Smooth muscle cell (in vitro differentiated cells): ENCODE measurements around the gene PCDHGA5. TPM values are rescaled to one million over a fixed set of nuclear protein-coding genes. Genes with fewer than 3 reads are reported as not detected.
"Not testable (repeated sequence)": the region's sequence is repeated elsewhere in the genome, so short reads cannot be mapped to it uniquely, and the experiment has no call there.

ENCODE experiments used
- DNase-seq: peaks from one replicate; lab custom pipeline; 2025; ENCODE audit not compliant: unreplicated experiment; lab: John Stamatoyannopoulos, UW
- H2AFZ ChIP-seq: fragments of 200-600 bp; sonication (generic); 2 replicates; pipeline ENCODE4 v1.6.0; 2016; ENCODE audit warnings: antibody characterized with exemption, low read depth, mild to moderate bottlenecking
- H3F3A ChIP-seq: fragments of 200-600 bp; sonication (generic); 2 replicates; pipeline ENCODE4 v1.6.0; 2017; ENCODE audit warnings: antibody characterized with exemption, low read depth
- H3K27ac ChIP-seq: fragments of 200-600 bp; sonication (generic); 2 replicates; pipeline ENCODE4 v1.5.1; 2016; ENCODE audit warnings: low read depth, mild to moderate bottlenecking
- H3K27me3 ChIP-seq: fragments of 200-600 bp; sonication (generic); 2 replicates; pipeline ENCODE4 v1.6.1; 2016; ENCODE audit warnings: low read depth, mild to moderate bottlenecking
- H3K36me3 ChIP-seq: fragments of 200-600 bp; sonication (generic); 2 replicates; pipeline ENCODE4 v1.5.1; 2016; ENCODE audit warnings: low read depth
- H3K4me1 ChIP-seq: fragments of 200-600 bp; sonication (generic); 2 replicates; pipeline ENCODE4 v1.5.1; 2016; ENCODE audit warnings: low read depth
- H3K4me2 ChIP-seq: fragments of 200-600 bp; sonication (generic); 2 replicates; pipeline ENCODE4 v1.6.0; 2016; ENCODE audit warnings: mild to moderate bottlenecking
- H3K4me3 ChIP-seq: fragments of 200-600 bp; sonication (generic); 2 replicates; pipeline ENCODE4 v1.5.1; 2016; ENCODE audit warnings: mild to moderate bottlenecking
- H3K79me2 ChIP-seq: fragments of 200-600 bp; sonication (generic); 2 replicates; pipeline ENCODE4 v1.6.0; 2016; ENCODE audit warnings: low read depth, mild to moderate bottlenecking
- H3K9ac ChIP-seq: fragments of 200-600 bp; sonication (generic); 2 replicates; pipeline ENCODE4 v1.6.0; 2016; ENCODE audit warnings: low read depth
- H3K9me3 ChIP-seq: fragments of 200-600 bp; sonication (generic); replicated peaks from 2 replicates; pipeline ENCODE4 v1.5.1; 2016; ENCODE audit warnings: low read depth
- H4K20me1 ChIP-seq: fragments of 200-600 bp; sonication (generic); 2 replicates; pipeline ENCODE4 v1.6.0; 2016; ENCODE audit warnings: low read depth
- CTCF ChIP-seq: fragments of 200-600 bp; sonication (generic); IDR thresholded peaks from 2 replicates; pipeline ENCODE4 v1.5.1; 2017; ENCODE audit warnings: borderline replicate concordance, mild to moderate bottlenecking, antibody characterized with exemption; ENCODE audit not compliant: insufficient read depth, poor library complexity, severe bottlenecking
- WGBS: methylation state at CpG from one replicate; pipeline ENCODE4 v1.1.7; 2016; ENCODE audit warnings: low lambda C conversion rate; 5-methylcytosine and 5-hydroxymethylcytosine counted together
- polyA plus RNA-seq: library from polyadenylated mRNA; unstranded; fragments of >200 nt; fragmentation: Nextera tagmentation; extraction: Ambion mirVana; gene quantifications from 2 replicates; pipeline ENCODE4 v1.2.1, GENCODE V29; 2016
- total RNA-seq: library from RNA; depleted of rRNA; stranded (reverse); fragments of >200 nt; gene quantifications from 2 replicates; pipeline ENCODE4 v1.2.3, GENCODE V29; 2014

PCDHGA5 gene
- total and polyA plus RNA-seq, 2 experiments from 2014 or later = 0.09 TPM; not detected in 1

- H3K9ac ChIP-seq = no peak overlapping the region
- no peak overlapping the region for H2AFZ ChIP-seq
- no peaks in the 10 kb centered on the region for H3K79me2 ChIP-seq
- 90% methylated on average over 14 of the region's 14 CpGs for WGBS
- no peak for DNase-seq
- H3K9me3 ChIP-seq = peaks cover 14% of the 10 kb centered on the region
- H3K4me2 ChIP-seq = no peak overlapping the region
- H3K27ac ChIP-seq = no peak overlapping the region
- TF ChIP-seq CTCF = no peak
- no peaks in the 10 kb centered on the region for H4K20me1 ChIP-seq
- no peaks in the 10 kb centered on the region for H3K36me3 ChIP-seq
- H3K27me3 ChIP-seq = no peaks in the 10 kb centered on the region
- H3K4me1 ChIP-seq = no peaks in the 10 kb centered on the region
- no peak overlapping the region for H3K4me3 ChIP-seq
- no peaks in the 10 kb centered on the region for H3F3A ChIP-seq
These were observed 10.7 kb downstream of the PCDHGA5 start for GRCh38 chr5:141374627-141375026.

- H3K4me1 ChIP-seq, H4K20me1 ChIP-seq, H3K27ac ChIP-seq, H3K4me3 ChIP-seq, H3K27me3 ChIP-seq, H3K36me3 ChIP-seq, H3F3A ChIP-seq, H3K4me2 ChIP-seq, H3K9ac ChIP-seq, H2AFZ ChIP-seq, DNase-seq, H3K79me2 ChIP-seq: not testable (repeated sequence)
- peaks cover 14% of the 10 kb centered on the region for H3K9me3 ChIP-seq
- 96% methylated on average over 35 of the region's 48 CpGs for WGBS
These were observed 11.6 kb downstream of the PCDHGA5 start for GRCh38 chr5:141375444-141376155.

GRCh38 chr5:141382469-141383294, 18.7 kb downstream of the PCDHGA5 start, which contains the start of gene PCDHGA7:
Gene PCDHGA7 (plus strand): TSS chr5:141382742. CDS start chr5:141382900, 158 bp downstream.
- no peaks in the 10 kb centered on the region for H3K9me3 ChIP-seq
- H3K36me3 ChIP-seq = no peaks in the 10 kb centered on the region
- H3K9ac ChIP-seq = no peak within 1 kb of the TSS
- no peak for TF ChIP-seq CTCF
- no peak within 1 kb of the TSS for H3K4me3 ChIP-seq
- H3F3A ChIP-seq = no peaks in the 10 kb centered on the region
- no peaks in the 10 kb centered on the region for H3K79me2 ChIP-seq
- H3K27me3 ChIP-seq = no peaks in the 10 kb centered on the region
- DNase-seq = no peak
- no peak within 1 kb of the TSS for H3K4me2 ChIP-seq
- no peak within 1 kb of the TSS for H2AFZ ChIP-seq
- WGBS = 95% methylated on average over 37 of the region's 37 CpGs
- H4K20me1 ChIP-seq = no peaks in the 10 kb centered on the region
- no peak within 1 kb of the TSS for H3K27ac ChIP-seq
- no peaks in the 10 kb centered on the region for H3K4me1 ChIP-seq

GRCh38 chr5:141383345-141383744, 19.4 kb downstream of the PCDHGA5 start:
- no peak for DNase-seq
- TF ChIP-seq CTCF = no peak
- Histone ChIP-seq H2AFZ (no peak overlapping the region), H3F3A (no peaks in the 10 kb centered on the region), H3K79me2 (no peaks in the 10 kb centered on the region), H3K9me3 (peaks cover 2% of the 10 kb centered on the region), H3K27ac (no peak overlapping the region), H3K4me2 (no peak overlapping the region), H3K9ac (no peak overlapping the region), H3K4me1 (no peaks in the 10 kb centered on the region), H3K27me3 (no peaks in the 10 kb centered on the region), H3K36me3 (no peaks in the 10 kb centered on the region), H4K20me1 (no peaks in the 10 kb centered on the region), H3K4me3 (no peak overlapping the region)
- 95% methylated on average over 21 of the region's 21 CpGs for WGBS
